GM21447 (cell line): ENCODE measurements around the gene OSBPL5.

Source experiments
- ATAC-seq: cut with Tn5 transposase; IDR thresholded peaks from one replicate; pipeline ENCODE4 v1.9.1; 2021; ENCODE audit not compliant: unreplicated experiment

Gene OSBPL5

GRCh38 chr11:3041699-3042441, 123.2 kb downstream of the OSBPL5 start:
- ATAC-seq, result no peak

- no peak for ATAC-seq
Measured at GRCh38 chr11:3040881-3041280, 124.2 kb downstream of the OSBPL5 start.

GRCh38 chr11:3037945-3038271, 127.2 kb downstream of the OSBPL5 start:
- no peak for ATAC-seq
